ENCODE measurements around the gene RAD51D. TPM values are rescaled to one million over a fixed set of nuclear protein-coding genes. Genes with fewer than 3 reads are reported as not detected.

RAD51D gene
- total RNA-seq, 4 donors from 2014 or later, result 8.9 to 12.8 (median 10.7) TPM

DNA sequence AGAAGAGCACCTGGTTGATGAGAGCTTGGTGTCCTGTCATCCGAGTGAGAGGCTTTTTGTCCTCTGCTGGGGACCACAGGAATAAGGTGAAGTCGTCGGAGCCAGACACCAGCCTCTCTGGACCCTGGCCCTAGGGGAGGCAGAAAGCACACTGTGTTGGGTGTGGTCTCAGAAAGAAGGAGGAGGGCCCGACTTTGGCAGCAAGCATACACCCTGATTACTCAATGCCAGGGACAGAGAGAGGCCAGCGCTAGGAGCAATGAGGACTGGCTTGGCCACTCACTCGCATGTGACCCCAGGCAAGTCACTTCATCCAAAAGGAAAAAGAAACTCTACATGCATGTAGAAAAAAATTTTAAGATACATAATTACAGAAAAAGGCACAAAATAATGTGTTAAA, 15.7 kb upstream of the RAD51D start:
- H3K36me3 ChIP-seq, result peaks cover 53 to 94% (median 85%) of the 10 kb centered on the region in 4 donors
- intact Hi-C loops (cut with DNase I), result no loop called here
- no peak for TF ChIP-seq CTCF (IDR thresholded peaks at IDR 0.05)
- no peak for TF ChIP-seq EP300 (IDR thresholded peaks at IDR 0.05)

GRCh38 chr17:35132816-35133550, 13.3 kb upstream of the RAD51D start:
- no peak overlapping the region for H3K27ac ChIP-seq (replicated peaks in 1 of 4)
- H3K27me3 ChIP-seq, result no peaks in the 10 kb centered on the region
- 93% methylated on average over 12 of the region's 22 CpGs for WGBS
- peaks cover 41 to 76% (median 67%) of the 10 kb centered on the region in 4 donors for H3K36me3 ChIP-seq
- no peaks in the 10 kb centered on the region for H3K9me3 ChIP-seq
- TF ChIP-seq POLR2AphosphoS5 (IDR thresholded peaks at IDR 0.05) (no peak), EP300 (IDR thresholded peaks at IDR 0.05) (no peak), POLR2A (IDR thresholded peaks at IDR 0.05; ENCODE audit: low read depth) (no peak), CTCF (IDR thresholded peaks at IDR 0.05) (no peak)
- DNase-seq (ENCODE audit: extremely low spot score), result no peak
- intact Hi-C loops (cut with DNase I), result no loop called here
- H3K4me1 ChIP-seq, result peaks cover 0 to 15% (median 12%) of the 10 kb centered on the region in 4 donors
- H3K4me3 ChIP-seq, result no peak overlapping the region

More for the DNA sequence above, 15.7 kb upstream of the RAD51D start:
- no peak overlapping the region for H3K27ac ChIP-seq (replicated peaks in 1 of 4)
- H3K9me3 ChIP-seq, result no peaks in the 10 kb centered on the region
- no peaks in the 10 kb centered on the region for H3K27me3 ChIP-seq
- H3K4me3 ChIP-seq, result no peak overlapping the region
- no peak for DNase-seq (ENCODE audit: extremely low spot score)
- 91% methylated on average over 6 of the region's 6 CpGs for WGBS
- peaks cover 0 to 8% (median 2%) of the 10 kb centered on the region in 4 donors for H3K4me1 ChIP-seq

DNA sequence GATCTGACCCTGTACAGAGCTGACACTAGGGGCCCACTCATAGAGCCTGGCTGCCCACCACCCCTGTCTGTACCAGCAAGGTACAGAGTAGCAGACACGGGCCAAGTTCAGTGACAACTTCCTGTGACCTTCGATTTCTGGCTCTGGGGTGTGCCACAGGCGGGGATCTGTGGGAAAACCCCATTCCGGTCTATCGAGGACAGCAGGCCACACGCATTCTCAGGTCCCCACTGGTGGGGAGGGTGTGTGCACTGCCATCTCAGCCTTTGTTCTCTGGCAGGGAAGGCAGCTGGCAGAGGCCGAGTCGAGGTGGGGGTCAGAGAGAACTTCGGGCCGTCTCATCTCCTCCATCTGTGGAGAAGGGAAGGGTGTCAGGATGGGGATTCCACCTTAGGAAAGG, 12.4 kb upstream of the RAD51D start:
- WGBS, result 73% methylated on average over 3 of the region's 10 CpGs
- Histone ChIP-seq H3K4me1 (peaks cover 0 to 23% (median 18%) of the 10 kb centered on the region in 4 donors), H3K27ac (replicated peaks in 1 of 4) (no peak overlapping the region), H3K4me3 (no peak overlapping the region), H3K27me3 (no peaks in the 10 kb centered on the region), H3K9me3 (no peaks in the 10 kb centered on the region), H3K36me3 (peaks cover 39 to 68% (median 58%) of the 10 kb centered on the region in 4 donors)
- TF ChIP-seq CTCF (IDR thresholded peaks at IDR 0.05), result no peak
- no peak for TF ChIP-seq EP300 (IDR thresholded peaks at IDR 0.05)
- no peak for TF ChIP-seq POLR2AphosphoS5 (IDR thresholded peaks at IDR 0.05)
- no peak for TF ChIP-seq POLR2A (IDR thresholded peaks at IDR 0.05; ENCODE audit: low read depth)
- DNase-seq (ENCODE audit: extremely low spot score), result no peak
- intact Hi-C loops (cut with DNase I), result no loop called here

GRCh38 chr17:35130392-35130791, 10.7 kb upstream of the RAD51D start:
- DNase-seq (ENCODE audit: extremely low spot score), result no peak
- H3K4me3 ChIP-seq, result no peak overlapping the region
- H3K9me3 ChIP-seq, result no peaks in the 10 kb centered on the region
- intact Hi-C loops (cut with DNase I), result no loop called here
- no peaks in the 10 kb centered on the region for H3K27me3 ChIP-seq
- no peak overlapping the region for H3K27ac ChIP-seq (replicated peaks in 1 of 4)
- H3K4me1 ChIP-seq, result peaks cover 0 to 26% (median 18%) of the 10 kb centered on the region in 4 donors
- TF ChIP-seq CTCF (IDR thresholded peaks at IDR 0.05), result no peak
- H3K36me3 ChIP-seq, result peaks cover 25 to 51% (median 41%) of the 10 kb centered on the region in 4 donors
- WGBS, result 86% methylated on average over 1 of the region's 3 CpGs

DNA sequence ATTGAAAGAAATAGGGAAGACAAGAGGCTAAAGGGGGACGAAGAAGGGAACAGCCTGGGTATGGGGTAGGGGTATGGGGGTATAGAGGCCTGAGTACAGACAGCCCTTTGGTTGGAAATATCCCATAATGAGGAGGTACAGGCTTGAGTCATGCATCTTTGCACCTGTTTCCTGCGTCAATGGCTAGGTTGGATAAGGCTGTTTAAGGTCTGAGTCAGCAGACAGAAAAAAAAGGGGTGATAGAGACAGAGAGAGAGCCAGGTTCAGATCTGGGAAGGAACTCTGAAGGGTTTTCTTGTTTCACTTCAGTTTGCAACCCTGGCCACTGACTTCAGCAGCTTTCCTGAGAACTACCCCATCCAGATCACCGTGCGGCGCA, 10.3 kb upstream of the RAD51D start:
- Histone ChIP-seq H3K4me3 (no peak overlapping the region), H3K4me1 (peaks cover 0 to 26% (median 18%) of the 10 kb centered on the region in 4 donors), H3K27ac (replicated peaks in 1 of 4) (no peak overlapping the region), H3K36me3 (peaks cover 21 to 46% (median 36%) of the 10 kb centered on the region in 4 donors), H3K27me3 (no peaks in the 10 kb centered on the region), H3K9me3 (no peaks in the 10 kb centered on the region)
- intact Hi-C loops (cut with DNase I), result loop anchor here (10.0 kb wide), 1 partner anchor 495 kb away; no protein-coding TSS in a partner anchor
- TF ChIP-seq POLR2AphosphoS5 (IDR thresholded peaks at IDR 0.05), result no peak
- WGBS, result 92% methylated on average over 5 of the region's 5 CpGs
- no peak for DNase-seq (ENCODE audit: extremely low spot score)
